Fibroblast of skin of scalp (primary cell): ENCODE results near the gene ADAMTS8. TPM values are rescaled to one million over a fixed set of nuclear protein-coding genes. Genes with fewer than 3 reads are reported as not detected.

Experiments used
- DNase-seq: peaks from one replicate; pipeline ENCODE4 v3.0.0-alpha.2; 2013
- polyA plus RNA-seq, 2 experiments: library from polyadenylated mRNA; unstranded; fragments of 120-200 nt; gene quantifications; one replicate each; pipeline ENCODE4 v1.2.1, GENCODE V29; 2013; ENCODE audit not compliant: insufficient read length in 2 of 2

ADAMTS8 gene
- polyA plus RNA-seq (2013, experiment 1 of 2; ENCODE audit: insufficient read length): not detected
- polyA plus RNA-seq (2013, experiment 2 of 2; ENCODE audit: insufficient read length): 0.31 TPM

DNA sequence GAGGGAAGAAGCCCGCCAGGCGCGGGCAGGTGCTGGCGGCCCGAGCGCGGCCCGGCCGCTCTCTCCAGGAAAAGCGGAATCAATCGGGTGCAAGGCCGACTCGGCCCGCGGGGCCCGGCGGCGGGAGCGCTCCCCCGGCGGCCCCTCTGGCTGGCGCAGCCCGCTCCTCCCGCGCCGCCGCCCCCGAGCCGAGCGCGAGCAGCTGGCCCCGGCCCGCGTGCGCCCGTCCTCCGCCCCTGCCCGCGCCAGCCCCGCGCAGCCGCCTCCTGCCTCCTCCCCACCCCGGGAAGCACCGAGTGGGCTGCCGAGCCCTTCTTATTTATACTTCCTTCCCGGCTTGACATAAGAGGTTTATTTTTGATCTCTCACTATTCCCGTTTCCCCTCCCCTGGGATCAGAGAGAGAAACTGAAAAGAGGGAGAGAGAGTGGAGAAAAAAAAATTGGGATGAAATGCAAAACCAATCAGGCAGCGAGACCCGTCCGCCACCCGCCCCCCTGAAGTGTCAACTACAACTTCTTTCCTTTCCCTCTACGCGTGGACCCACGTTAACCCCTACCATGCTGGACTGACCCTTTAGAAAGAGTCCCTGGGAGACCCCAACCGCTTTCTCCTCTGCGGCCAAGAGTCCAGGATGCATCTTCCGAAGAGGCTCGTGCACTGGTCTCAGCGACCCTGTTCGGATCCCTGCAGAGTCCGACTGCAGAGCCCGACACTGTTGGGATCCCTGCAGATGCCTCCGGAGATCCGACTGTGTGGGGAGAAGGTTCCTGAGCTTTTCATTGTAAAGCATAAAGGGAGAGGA, at the start of gene ADAMTS8:
ADAMTS8 (minus strand) TSS at position 294 of the 804 bp plus-strand sequence. CDS start 323 bp downstream, outside the sequence.
- no peak for DNase-seq

GRCh38 chr11:130477586-130478203, 49.3 kb upstream of the ADAMTS8 start:
- DNase-seq: no peak

DNA sequence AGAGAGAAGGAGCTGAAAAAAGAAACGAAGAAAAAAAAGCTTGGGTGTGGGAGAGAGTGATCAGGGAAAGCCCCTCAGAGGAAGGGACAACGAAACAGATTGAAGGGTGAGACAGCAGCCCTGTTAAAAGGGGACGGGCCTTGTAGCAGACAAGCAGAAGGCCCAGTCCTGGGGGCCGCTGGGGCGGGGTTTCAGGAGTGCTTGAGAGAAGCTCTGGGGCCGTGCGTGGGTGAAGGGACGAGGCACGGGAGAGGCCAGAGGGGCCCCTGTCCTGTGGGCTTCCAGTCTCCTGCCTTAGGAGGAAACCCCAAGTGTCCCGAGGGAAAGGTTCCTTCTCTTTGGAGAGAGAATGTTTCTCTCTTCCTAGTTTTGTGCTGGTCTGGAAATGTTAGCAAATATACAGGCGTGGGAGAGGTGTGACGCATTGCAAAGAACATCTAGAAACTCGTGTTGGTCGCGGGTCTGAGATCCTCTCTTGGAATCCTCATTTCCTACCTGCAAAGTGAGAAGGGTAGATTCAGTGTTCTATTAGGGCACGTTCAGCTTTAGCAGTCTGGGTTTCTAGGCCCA, 48.6 kb upstream of the ADAMTS8 start:
- DNase-seq: no peak

DNA sequence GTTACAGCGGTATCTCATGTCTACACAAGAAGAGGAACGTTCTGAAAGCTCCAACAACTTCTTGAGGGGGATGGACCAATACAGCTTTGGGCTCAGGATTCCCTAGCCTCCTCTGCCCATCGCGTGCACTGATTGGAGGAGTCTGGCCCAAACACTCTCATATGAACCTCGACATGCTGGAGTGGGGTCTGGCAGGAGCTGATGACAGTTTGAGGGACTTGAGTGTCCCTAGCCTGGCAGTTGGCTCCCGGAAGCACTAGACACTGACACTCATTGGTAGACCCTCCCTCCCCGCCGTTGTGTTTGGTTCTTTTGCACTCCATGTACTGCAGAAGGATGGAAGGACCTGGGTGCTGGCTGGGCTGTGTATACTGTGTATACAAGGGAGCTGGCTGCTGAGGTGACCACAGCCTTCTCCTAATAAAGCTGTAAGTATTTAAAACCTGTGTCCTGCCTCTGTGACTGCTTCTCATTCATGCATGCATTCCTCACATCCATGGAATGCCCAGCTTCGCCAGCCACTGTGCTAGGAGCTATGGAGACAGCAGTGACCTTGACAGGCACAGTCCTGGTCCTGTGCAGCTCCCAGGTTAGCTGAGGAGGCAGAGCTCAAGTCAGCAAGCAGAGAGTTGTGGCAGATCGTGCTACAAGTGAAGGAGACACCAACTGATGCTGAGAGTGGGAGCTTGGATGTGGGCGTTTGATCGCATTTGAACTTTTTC, 48.0 kb upstream of the ADAMTS8 start:
- peak; percentile 49 for DNase-seq

GRCh38 chr11:130475426-130476053, 47.1 kb upstream of the ADAMTS8 start:
- no peak for DNase-seq

- DNase-seq: no peak
Observed at GRCh38 chr11:130474637-130475400, 46.4 kb upstream of the ADAMTS8 start.

- DNase-seq: no peak
Observed at GRCh38 chr11:130473795-130474377, 45.5 kb upstream of the ADAMTS8 start.

DNA sequence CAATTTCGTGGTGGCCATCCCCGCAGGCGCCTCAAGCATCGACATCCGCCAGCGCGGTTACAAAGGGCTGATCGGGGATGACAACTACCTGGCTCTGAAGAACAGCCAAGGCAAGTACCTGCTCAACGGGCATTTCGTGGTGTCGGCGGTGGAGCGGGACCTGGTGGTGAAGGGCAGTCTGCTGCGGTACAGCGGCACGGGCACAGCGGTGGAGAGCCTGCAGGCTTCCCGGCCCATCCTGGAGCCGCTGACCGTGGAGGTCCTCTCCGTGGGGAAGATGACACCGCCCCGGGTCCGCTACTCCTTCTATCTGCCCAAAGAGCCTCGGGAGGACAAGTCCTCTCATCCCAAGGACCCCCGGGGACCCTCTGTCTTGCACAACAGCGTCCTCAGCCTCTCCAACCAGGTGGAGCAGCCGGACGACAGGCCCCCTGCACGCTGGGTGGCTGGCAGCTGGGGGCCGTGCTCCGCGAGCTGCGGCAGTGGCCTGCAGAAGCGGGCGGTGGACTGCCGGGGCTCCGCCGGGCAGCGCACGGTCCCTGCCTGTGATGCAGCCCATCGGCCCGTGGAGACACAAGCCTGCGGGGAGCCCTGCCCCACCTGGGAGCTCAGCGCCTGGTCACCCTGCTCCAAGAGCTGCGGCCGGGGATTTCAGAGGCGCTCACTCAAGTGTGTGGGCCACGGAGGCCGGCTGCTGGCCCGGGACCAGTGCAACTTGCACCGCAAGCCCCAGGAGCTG, 44.8 kb upstream of the ADAMTS8 start:
- DNase-seq: no peak

DNA sequence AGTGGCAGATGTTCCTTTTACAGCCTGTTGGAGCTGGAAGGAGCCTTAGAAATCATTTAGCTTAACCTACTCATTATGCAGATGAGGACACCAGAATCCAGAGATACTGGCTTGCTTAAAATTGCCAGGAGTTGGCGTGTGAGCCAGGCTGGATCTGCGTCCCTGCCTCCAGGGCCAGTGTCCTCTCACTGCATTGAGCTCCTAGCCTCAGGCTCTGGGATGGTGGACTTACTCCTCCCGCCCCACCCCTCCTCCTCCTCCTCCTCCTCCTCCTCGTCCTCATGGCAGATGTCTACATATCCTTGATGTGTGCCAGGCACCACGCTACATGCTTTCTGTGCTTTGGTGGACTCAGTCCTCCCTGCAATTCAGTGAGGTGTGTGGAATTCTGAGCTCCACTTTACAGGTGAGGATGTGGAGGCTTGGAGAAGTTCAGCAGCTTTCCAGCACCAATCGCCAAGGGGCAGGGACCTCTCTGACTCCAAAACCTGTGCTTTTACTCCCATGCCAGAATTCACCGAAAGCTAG, 44.1 kb upstream of the ADAMTS8 start:
- DNase-seq: no peak

DNA sequence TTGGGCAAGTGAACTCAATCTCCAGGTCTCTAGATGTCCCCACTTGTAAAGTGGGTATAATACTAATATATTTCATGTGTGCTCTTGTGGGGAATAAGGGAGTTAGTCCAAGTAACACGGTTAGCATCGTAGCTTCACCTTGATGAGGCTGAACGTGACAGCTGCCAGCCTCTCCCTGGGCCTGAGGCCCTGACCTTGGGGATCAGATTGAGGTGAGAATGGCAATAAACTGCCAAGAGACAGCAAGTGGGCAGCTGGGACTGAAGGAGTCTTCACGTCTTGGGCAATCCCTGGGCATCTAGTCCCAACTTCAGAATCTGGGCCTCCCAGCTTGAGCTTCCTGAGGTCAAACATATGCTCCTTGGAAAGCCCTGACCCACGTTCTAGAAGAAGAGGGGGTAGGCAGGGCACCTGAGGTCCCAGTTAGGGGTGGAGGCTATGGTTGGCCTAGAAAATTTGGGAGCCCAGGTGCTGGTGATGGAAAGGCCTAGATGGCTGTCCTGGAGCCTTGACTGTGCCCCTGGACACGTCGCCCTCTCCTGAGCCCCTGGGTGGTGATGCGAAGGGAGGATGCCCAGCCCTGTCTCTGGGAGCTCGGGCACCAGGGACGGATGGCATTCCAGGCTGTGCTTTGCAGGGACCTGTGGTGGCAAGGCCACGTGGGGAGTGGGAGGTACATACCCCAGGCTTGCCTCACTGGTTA, 43.5 kb upstream of the ADAMTS8 start:
- DNase-seq: no peak

DNA sequence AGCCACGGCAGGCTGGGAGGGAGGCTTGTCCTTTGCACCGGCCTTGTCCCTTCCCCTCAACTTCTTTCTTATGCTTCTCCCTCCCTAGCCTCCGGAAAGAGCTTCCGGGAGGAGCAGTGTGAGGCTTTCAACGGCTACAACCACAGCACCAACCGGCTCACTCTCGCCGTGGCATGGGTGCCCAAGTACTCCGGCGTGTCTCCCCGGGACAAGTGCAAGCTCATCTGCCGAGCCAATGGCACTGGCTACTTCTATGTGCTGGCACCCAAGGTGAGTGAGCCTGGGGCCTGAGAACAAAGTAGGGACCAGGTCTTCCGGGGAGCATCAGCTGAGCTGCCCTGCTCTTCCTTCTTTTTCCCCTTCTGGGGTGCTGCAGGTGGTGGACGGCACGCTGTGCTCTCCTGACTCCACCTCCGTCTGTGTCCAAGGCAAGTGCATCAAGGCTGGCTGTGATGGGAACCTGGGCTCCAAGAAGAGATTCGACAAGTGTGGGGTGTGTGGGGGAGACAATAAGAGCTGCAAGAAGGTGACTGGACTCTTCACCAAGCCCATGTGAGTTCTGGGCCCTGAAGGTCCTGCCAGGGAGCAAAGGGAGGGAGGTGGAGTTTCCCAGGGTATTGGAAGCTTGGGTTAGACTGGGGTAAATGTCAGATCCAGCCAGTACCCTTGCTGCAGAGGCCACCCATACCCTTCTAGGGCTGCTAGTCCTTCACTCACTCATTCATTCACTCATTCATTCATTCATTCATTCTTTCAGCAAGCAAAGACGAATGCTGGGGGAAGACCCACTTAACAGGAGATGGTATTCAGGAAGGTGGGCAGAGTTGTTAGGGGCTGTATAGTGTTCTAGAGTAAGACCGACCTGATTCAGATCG, 42.7 kb upstream of the ADAMTS8 start:
- no peak for DNase-seq

- no peak for DNase-seq
Observed at GRCh38 chr11:130469181-130469580, 40.8 kb upstream of the ADAMTS8 start.

GRCh38 chr11:130467116-130467900, 38.9 kb upstream of the ADAMTS8 start:
- DNase-seq: no peak

GRCh38 chr11:130465263-130465662, 36.9 kb upstream of the ADAMTS8 start:
- DNase-seq: peak; percentile 51

GRCh38 chr11:130464291-130464812, 35.9 kb upstream of the ADAMTS8 start:
- peak; percentile 80 for DNase-seq

- DNase-seq: no peak
Observed at GRCh38 chr11:130462931-130463330, 34.5 kb upstream of the ADAMTS8 start.
